ENCODE data around the gene STARD10. TPM values are rescaled to one million over a fixed set of nuclear protein-coding genes. Genes with fewer than 3 reads are reported as not detected.

The STARD10 gene
- total RNA-seq, 2 experiments from 2014 or later = 7.8 to 8.0 TPM

DNA sequence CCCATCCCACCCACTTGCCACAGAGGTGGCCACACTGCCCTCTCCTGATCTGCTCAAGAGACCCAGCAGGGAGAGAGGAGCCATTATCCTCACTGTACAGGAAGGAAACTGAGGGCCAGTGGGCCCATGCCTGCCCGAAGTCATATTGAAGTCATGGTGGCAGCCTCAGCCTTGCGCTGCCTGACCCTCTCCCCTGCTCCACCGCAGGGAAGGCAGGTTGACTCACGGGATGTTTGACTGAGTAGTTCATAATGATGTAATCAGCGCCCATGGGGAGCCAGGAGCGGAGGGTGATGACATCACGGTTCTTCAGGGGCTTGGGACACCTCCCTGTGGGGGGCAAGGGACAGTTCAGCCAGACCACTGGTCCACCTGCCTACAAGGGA, 35.5 kb downstream of the STARD10 start:
- H3K9me3 Mint-ChIP-seq = no peaks in the 10 kb centered on the region
- DNase-seq (no peak), ATAC-seq (ENCODE audit: low read depth) (no peak)
- H3K36me3 Mint-ChIP-seq = no peaks in the 10 kb centered on the region
- no peak overlapping the region for H3K4me3 Mint-ChIP-seq
- H3K27me3 Mint-ChIP-seq = peaks cover 2% of the 10 kb centered on the region
- POLR2A ChIA-PET = no interaction called here
- H3K4me1 Mint-ChIP-seq = peaks cover 11% of the 10 kb centered on the region
- H3K27ac Mint-ChIP-seq = peak overlapping the region; percentile 7

DNA sequence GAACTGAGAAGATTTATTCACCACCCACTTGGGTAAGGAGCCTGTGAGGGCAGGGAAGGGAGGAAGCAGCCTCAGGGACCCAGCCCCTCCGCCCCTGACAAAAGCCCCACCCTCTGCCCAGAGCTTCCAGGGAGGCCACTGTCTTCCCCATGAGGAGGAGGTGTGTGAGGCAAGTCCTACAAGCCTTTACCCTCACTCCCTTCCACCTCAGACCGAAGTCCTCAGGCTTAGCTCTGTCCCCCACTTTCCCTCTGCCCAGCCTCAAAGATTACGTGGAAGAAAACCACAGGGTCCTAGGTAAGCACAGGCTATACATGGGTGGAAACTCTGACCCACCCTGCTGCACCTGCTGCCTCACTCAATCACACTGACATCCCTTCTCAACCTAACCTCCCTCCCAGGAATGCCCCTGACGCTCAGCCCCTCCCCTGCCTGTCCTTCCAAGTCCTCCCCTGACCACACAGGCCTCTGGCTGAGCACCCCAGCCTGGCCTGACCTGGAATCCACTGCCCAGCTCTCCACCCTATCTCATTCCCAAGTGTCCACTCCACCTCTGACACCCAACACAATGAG, 38.0 kb downstream of the STARD10 start:
- no peaks in the 10 kb centered on the region for H3K36me3 Mint-ChIP-seq
- no peak for DNase-seq
- H3K27me3 Mint-ChIP-seq = peaks cover 2% of the 10 kb centered on the region
- H3K4me3 Mint-ChIP-seq = no peak overlapping the region
- no peaks in the 10 kb centered on the region for H3K9me3 Mint-ChIP-seq
- no peak for ATAC-seq (ENCODE audit: low read depth)
- no peak overlapping the region for H3K27ac Mint-ChIP-seq
- peaks cover 17% of the 10 kb centered on the region for H3K4me1 Mint-ChIP-seq
- POLR2A ChIA-PET = interaction anchor here (1.1 kb wide), 1 partner anchor 9 kb away, joined by 3 read pairs; no protein-coding TSS in a partner anchor

DNA sequence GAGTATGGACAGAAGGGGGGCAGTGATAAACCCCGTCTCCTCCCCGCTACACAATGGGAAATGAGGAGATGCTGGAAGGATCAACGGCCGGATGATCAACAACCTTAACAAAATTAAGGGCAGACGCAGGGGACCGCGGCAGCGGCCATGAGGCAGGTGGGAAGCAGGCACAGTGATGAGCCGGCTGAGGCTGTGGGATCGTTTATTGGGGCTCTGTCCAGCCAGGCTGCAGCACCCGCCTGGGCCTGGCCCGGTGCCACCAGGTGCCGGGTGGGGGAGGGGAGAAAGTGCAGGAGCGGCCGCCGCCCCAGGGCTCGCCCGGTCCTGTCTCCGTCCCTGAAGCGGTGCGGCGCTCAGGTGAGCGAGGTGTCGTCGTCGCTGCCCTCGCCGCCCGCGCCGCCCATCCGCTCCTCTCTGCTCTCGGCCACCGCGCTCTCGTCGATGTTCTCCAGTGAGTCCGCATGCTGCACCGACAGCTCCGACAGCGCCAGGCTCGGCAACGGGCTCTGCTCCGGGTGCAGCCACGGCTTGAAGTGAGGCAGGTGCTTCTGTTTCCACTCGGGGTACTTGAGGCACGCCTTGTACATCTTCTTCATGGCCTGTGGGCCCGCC, 39.2 kb downstream of the STARD10 start:
- no peak overlapping the region for H3K4me3 Mint-ChIP-seq
- POLR2A ChIA-PET = no interaction called here

DNA sequence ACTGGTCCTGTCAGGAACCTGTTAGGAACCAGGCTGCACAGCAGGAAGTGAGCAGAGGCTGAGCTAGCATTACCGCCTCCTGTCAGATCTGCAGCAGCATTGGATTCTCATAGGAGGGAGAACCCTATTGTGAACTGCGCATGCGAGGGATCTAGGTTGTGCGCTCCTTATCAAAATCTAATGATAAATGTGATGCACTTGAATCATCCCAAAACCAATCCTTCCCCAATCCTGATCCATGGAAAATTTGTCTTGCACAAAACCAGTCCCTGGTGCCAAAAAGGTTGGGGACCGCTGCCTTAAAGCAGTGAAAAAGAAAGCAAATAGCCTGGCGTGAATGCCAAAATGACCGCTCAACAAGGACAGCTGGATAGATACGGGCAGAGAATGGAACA, 39.7 kb downstream of the STARD10 start:
- H3K4me1 Mint-ChIP-seq = peaks cover 27% of the 10 kb centered on the region
- ATAC-seq (ENCODE audit: low read depth) = no peak
- DNase-seq = no peak
- no peaks in the 10 kb centered on the region for H3K9me3 Mint-ChIP-seq
- H3K27me3 Mint-ChIP-seq = no peaks in the 10 kb centered on the region
- no peak overlapping the region for H3K4me3 Mint-ChIP-seq
- POLR2A ChIA-PET = no interaction called here
- no peak overlapping the region for H3K27ac Mint-ChIP-seq
- H3K36me3 Mint-ChIP-seq = peaks cover 2% of the 10 kb centered on the region

More for the DNA sequence above, 39.2 kb downstream of the STARD10 start:
- Mint-ChIP-seq H3K36me3 (peaks cover 2% of the 10 kb centered on the region), H3K27me3 (no peaks in the 10 kb centered on the region), H3K4me1 (peaks cover 24% of the 10 kb centered on the region), H3K9me3 (no peaks in the 10 kb centered on the region), H3K27ac (no peak overlapping the region)
- DNase-seq (no peak), ATAC-seq (ENCODE audit: low read depth) (no peak)

DNA sequence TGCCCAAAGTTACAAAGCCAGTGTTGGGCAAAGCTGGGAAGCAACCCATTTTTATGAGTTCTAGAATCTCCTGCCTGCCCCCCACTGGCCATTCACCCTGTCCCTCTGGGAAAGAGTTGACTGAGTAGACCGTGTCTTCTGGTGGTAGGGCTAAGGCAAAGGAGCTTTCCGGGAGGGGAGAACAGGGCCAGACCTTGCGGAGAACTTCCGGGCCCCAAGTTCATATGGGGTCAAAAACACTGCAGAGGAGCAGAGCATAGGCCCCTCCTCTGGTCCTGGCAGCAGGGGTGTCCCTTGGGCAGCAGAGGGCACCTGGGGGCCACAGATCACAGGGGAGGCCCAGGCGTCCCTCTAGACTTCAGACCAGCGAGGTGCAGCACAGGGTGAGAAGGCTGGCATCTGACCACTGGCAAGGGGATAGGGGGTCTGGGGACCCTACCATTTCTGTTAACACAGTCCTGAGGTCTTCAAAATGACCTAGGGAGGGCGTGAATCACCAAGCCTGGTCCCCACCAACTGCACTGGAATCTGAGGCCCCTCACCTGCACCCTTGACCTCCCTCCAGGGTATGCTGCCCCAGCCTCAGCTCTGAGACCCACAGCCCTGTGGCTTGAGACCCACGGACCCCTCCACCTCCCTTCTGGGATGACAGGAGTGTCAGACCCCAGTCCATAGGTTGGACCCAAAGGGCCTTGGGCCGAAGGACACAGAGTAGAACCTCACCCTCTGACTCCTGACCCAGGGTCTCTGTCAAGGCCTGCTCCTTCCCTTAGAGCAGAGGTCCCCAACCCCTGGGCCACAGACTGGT, 40.3 kb downstream of the STARD10 start:
- ATAC-seq (ENCODE audit: low read depth) (no peak), DNase-seq (no peak)
- POLR2A ChIA-PET = interaction anchor here (1.0 to 1.1 kb wide), 2 partner anchors 28 to 31 kb away, joined by 3 to 5 read pairs; no protein-coding TSS in a partner anchor
- Mint-ChIP-seq H3K27me3 (no peaks in the 10 kb centered on the region), H3K4me3 (no peak overlapping the region), H3K36me3 (peaks cover 2% of the 10 kb centered on the region), H3K4me1 (peaks cover 25% of the 10 kb centered on the region), H3K27ac (peak overlapping the region; percentile 12), H3K9me3 (no peaks in the 10 kb centered on the region)

DNA sequence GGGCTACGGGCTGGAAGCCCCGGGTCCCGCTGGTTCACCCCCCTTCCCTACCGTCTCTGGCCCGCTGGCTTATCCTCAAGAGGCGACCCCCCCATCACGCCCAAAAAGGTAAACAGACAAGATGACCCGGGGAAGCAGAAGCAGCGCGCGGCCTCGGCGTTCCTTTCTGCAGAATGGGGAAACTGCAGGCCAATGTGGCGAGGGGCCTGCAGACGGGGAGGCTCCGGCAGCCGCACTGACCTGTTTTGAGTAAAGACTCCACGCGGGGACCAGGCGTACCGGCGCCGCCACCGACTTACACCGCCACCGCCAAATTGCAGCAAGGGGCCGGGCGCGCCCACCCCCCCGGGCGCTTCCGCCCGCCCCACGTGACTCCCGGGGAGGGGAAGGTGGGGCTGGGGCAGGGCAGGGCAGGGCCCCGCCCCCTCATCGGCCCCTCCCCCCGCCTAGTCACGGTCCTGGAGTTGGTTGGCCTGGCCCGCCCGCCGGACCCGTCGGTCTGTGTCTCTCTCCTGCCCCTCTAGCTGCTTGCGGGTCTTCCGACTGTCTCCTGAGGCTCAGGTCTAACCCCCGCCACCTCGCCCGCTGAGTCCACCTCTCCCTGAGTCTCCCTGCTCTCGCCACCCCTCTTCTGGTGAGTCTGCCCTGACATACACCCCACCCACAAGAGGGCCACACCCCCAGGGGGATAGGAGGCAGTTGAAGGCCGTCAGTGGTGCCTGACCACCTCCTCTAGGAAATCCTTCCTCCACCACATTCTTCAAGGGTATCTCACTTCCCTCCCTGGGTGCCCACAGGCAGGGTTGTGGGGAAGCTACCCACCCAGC, 41.5 kb downstream of the STARD10 start, which contains the start of gene ARAP1:
ARAP1 (minus strand) TSS at position 321 of the 827 bp plus-strand sequence. CDS start 25,280 bp downstream, outside the sequence.
- H3K4me1 Mint-ChIP-seq = peaks cover 29% of the 10 kb centered on the region
- POLR2A ChIA-PET = interaction anchor here (1.1 kb wide), 1 partner anchor 30 kb away, joined by 3 read pairs; no protein-coding TSS in a partner anchor
- H3K27me3 Mint-ChIP-seq = no peaks in the 10 kb centered on the region
- H3K9me3 Mint-ChIP-seq = no peaks in the 10 kb centered on the region
- ATAC-seq (ENCODE audit: low read depth) (peak; percentile 87), DNase-seq (peak; percentile 81)
- H3K36me3 Mint-ChIP-seq = peaks cover 2% of the 10 kb centered on the region
- H3K27ac Mint-ChIP-seq = peak within 1 kb of the TSS; percentile 95
- H3K4me3 Mint-ChIP-seq = peak within 1 kb of the TSS; percentile 99

DNA sequence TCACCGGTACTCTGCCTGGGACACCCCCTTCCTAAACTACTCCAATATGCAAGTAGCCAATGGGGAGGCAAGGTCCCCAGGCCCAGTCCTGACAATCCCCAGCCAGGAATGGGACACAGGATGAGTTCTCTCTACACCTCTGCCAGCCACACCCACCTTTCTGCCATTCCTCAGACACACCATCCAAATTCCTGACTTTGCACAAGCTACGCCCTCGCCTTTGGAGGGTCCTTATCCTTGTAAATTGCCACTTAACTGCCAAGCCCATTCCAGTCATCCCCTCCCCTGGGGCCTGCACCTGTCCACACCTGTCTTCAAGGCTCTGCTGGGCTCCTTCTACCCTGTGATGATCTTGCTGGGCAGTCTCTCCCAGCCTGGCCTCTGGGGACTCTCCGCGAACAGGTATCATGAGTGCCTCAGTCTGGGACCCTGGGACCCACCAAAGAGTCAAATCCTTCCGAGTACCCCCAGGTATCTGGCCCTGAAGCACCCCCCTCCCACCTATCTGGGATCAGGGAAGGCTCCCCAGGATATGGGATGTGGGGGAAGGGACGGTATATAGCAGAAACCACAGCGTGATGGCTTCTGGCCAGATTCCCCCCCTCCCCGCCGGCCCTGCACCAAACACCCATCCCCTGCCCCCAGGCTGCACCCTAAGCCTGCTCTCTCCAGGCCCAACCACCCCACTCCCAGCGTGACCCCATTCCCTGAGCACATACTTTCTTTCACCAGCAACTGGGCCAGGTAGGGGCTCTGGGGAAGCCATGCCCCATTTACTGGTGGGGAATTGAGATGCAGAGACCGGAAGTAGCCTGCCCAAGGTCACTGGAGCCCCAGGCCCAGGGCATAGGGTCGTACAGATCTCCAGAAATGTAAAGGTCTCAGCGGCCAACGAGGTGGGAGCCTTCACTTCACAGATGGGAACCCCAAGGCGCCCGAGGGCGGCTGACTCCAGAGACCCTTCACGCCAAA, 42.4 kb downstream of the STARD10 start:
- Mint-ChIP-seq H3K27me3 (no peaks in the 10 kb centered on the region), H3K9me3 (no peaks in the 10 kb centered on the region), H3K4me3 (peak overlapping the region; percentile 99), H3K4me1 (peaks cover 29% of the 10 kb centered on the region), H3K36me3 (peaks cover 2% of the 10 kb centered on the region), H3K27ac (peak overlapping the region; percentile 77)
- DNase-seq (no peak), ATAC-seq (ENCODE audit: low read depth) (no peak)
- POLR2A ChIA-PET = interaction anchor here (0.8 to 1.2 kb wide), 5 partner anchors 12 to 64 kb away, joined by 3 to 4 read pairs (median 3); partner anchors contain the start of gene STARD10

DNA sequence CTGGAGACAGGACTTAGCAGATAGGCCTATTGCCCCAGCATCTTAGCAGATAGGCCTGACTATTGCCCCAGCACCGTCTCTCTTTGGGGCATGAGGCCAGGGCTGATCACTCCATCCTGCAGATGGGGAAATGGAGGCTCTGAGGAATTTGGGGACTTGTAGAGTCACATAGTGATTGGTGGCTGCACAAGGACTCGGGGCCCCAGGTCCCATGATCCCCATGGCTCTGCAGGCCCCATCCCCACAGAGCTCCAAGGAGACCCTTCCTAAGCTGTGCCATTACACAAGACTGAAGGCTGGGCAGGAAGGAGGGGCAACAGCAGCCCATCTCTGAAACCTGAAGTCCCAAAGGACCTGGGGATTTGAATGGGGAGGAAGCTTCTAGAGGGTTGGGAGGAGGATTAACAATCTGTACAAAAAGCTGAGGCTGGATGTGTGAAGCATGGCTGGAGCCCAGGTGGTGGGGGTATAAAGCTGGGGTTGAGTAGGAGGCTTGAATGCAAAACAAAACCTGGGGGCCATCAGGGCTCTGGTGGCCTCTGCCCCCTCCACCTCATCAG, 43.2 kb downstream of the STARD10 start:
- H3K9me3 Mint-ChIP-seq = no peaks in the 10 kb centered on the region
- H3K27me3 Mint-ChIP-seq = no peaks in the 10 kb centered on the region
- peak overlapping the region; percentile 99 for H3K4me3 Mint-ChIP-seq
- DNase-seq (no peak), ATAC-seq (ENCODE audit: low read depth) (no peak)
- POLR2A ChIA-PET = interaction anchor here (0.8 to 1.2 kb wide), 5 partner anchors 11 to 65 kb away, joined by 3 to 4 read pairs (median 3); partner anchors contain the start of gene STARD10
- H3K36me3 Mint-ChIP-seq = peaks cover 2% of the 10 kb centered on the region
- H3K27ac Mint-ChIP-seq = peak overlapping the region; percentile 65
- peaks cover 29% of the 10 kb centered on the region for H3K4me1 Mint-ChIP-seq

DNA sequence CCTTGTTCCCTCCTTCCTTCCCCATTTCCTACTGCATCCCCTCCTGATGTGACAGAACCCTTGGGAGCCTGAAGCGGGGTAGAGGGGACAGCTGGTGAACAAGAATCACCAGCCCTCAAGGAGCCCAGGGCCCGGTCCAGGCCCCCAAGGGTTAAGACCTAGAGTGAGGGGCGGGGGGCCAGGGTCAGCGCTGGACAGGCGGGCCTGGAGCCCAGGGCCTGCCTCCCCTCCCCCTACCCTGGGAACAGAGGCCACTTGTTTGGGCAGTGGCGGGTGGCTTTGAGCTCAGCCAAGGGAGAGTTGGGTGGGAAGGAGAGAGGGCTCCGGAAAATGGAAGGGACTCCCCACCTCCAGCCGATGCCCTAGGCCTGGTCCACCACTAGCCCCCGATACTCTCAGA, 43.8 kb downstream of the STARD10 start:
- Mint-ChIP-seq H3K4me3 (no peak overlapping the region), H3K36me3 (peaks cover 2% of the 10 kb centered on the region), H3K4me1 (peaks cover 29% of the 10 kb centered on the region), H3K27ac (no peak overlapping the region), H3K9me3 (no peaks in the 10 kb centered on the region), H3K27me3 (no peaks in the 10 kb centered on the region)
- POLR2A ChIA-PET = interaction anchor here (1.2 kb wide), 1 partner anchor 10 kb away, joined by 3 read pairs; no protein-coding TSS in a partner anchor
- DNase-seq = no peak
- no peak for ATAC-seq (ENCODE audit: low read depth)

DNA sequence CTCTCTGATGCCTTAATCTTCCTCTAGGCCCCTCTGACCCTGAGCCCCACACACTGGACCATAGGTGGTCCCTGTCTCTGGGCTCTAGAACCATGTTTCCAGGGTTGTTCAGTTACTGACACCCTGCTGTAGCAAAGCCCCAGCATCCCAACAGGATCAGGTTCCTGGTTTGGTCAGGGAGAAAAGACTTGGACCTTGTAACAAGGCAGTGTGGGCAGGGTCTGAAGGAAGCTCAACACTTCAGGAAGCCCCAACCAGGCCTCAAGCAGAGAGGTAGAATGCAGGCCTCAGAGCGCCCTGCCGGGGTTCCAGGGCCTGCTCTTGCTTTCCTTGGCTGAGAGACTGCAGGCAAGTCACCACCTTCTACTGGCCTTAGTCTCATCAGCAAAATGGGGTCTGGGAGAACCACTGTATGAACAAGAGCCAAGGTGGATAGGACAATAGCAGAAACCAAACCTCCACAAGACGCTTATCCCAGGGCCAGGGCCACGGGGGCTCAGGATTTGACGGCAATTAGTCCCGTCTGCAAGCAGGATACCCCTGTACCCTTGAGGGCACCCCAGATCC, 46.5 kb downstream of the STARD10 start:
- DNase-seq (no peak), ATAC-seq (ENCODE audit: low read depth) (no peak)
- no peak overlapping the region for H3K4me3 Mint-ChIP-seq
- peaks cover 30% of the 10 kb centered on the region for H3K4me1 Mint-ChIP-seq
- peak overlapping the region; percentile 33 for H3K27ac Mint-ChIP-seq
- H3K9me3 Mint-ChIP-seq = no peaks in the 10 kb centered on the region
- POLR2A ChIA-PET = interaction anchor here (1.5 kb wide), 1 partner anchor 8 kb away, joined by 3 read pairs; no protein-coding TSS in a partner anchor
- peaks cover 2% of the 10 kb centered on the region for H3K36me3 Mint-ChIP-seq
- H3K27me3 Mint-ChIP-seq = no peaks in the 10 kb centered on the region

DNA sequence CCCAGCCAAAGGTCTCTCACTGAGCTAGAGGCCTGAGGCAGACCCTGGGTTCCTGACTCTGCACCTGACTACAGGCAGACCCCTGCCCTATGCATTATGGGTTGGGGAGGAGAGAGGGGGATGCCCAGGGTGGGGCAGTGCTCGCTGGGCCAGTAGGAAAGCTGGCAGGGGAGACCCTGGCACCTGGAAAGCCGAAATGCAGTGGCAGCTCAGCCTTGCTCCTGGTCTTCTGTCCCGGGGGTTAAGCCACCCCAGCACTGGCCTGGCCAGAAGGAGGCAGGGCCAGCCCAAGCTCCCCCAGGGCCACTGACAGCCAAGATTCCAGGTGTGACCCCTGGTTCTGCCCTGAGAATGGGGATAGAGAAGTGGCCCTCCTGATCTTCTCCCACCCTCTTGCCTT, 47.0 kb downstream of the STARD10 start:
- Mint-ChIP-seq H3K9me3 (no peaks in the 10 kb centered on the region), H3K36me3 (peaks cover 2% of the 10 kb centered on the region), H3K4me1 (peaks cover 34% of the 10 kb centered on the region), H3K4me3 (no peak overlapping the region), H3K27me3 (no peaks in the 10 kb centered on the region), H3K27ac (no peak overlapping the region)
- no peak for ATAC-seq (ENCODE audit: low read depth)
- DNase-seq = no peak
- POLR2A ChIA-PET = interaction anchor here (0.6 to 1.5 kb wide), 4 partner anchors 9 to 67 kb away, joined by 3 to 4 read pairs (median 3); no protein-coding TSS in a partner anchor

All from activated naive CD8-positive, alpha-beta T cell treated with anti-CD3 and anti-CD28 coated beads, Interleukin-2, amount 10 ng/mL, durations not matched to agents 7 days and 5 days (primary cell).